HG03095 (cell line): ENCODE results near the gene TKTL2.

Source experiments
- ATAC-seq: cut with Tn5 transposase; IDR thresholded peaks from one replicate; pipeline ENCODE4 v1.9.1; 2021; ENCODE audit warnings: moderate library complexity; ENCODE audit not compliant: unreplicated experiment

Gene TKTL2

GRCh38 chr4:163473576-163473975 lies at the start of gene TKTL2:
Gene TKTL2 (minus strand): TSS chr4:163473754. CDS start chr4:163473734, 20 bp downstream.
- no peak for ATAC-seq

DNA sequence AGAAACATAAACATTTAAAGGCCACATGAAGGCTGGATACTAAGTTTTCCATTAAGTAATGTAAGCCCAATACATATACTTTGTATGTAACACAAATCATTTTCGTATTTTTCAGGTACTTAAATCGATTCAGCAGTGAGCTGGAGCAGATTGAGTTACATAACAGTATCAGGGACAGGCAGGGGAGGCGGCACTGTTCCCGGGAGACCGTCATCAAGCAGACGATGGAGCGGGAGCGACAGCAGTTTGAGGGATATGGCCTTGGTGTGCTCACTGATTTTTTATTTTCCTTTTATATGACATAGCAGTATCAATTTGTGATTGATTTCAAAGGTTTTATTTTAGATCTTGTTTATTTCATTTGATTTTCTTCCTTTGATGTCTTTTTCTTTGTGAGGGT lies 41.6 kb upstream of the TKTL2 start:
- ATAC-seq = no peak

- ATAC-seq = no peak
These were observed 31.8 kb upstream of the TKTL2 start for GRCh38 chr4:163505374-163505773.

- no peak for ATAC-seq
These were observed 27.0 kb upstream of the TKTL2 start for GRCh38 chr4:163500586-163500985.

GRCh38 chr4:163495900-163496299 lies 22.3 kb upstream of the TKTL2 start:
- no peak for ATAC-seq

DNA sequence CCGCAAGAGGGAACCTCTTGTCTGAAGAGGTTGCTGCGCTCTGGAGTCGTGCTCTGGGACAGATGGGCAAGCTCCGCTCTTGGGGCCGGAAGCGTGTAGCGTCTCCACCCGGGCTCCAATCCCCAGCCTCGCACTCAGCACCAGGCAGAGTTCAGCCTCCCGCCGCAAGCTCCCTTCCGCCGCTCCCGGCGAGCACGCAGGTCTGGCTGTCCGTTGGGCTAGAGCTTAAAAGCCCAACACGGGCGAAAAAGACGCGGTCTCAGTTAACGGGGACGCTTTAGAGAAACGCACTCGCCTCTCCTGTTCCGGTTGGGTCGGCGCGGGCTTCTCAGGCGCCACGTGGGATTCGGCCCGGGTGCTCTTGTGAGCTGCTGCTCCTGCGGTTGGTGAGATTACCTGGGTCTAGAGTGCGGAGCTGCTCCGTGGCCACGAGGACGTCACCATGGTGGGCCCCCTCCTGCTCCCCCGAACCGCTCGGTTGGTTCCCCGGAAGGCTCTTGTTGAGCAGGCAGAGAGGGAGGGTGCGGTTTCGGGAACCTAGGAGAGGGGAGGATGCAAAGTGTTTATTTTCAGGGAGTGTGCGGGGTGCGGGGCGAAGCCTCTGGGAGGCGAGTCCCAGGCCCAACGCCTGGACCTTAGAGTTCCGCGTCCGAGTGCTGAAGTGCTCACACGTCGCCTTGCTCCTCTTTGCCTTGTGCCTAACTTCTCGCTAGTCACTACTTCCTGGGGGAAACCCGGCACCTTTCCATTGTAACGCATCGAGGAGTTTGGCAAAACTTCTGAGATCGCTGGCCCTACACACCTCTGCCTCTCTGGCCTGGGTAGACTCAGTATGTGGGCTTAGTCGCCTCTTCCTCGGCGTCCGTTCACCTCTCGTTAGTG lies 21.0 kb upstream of the TKTL2 start, which contains the start of gene TMA16:
TMA16 (plus strand) TSS at position 331 of the 882 bp plus-strand sequence; CDS start at position 443, 112 bp downstream.
- ATAC-seq = peak; percentile 82

DNA sequence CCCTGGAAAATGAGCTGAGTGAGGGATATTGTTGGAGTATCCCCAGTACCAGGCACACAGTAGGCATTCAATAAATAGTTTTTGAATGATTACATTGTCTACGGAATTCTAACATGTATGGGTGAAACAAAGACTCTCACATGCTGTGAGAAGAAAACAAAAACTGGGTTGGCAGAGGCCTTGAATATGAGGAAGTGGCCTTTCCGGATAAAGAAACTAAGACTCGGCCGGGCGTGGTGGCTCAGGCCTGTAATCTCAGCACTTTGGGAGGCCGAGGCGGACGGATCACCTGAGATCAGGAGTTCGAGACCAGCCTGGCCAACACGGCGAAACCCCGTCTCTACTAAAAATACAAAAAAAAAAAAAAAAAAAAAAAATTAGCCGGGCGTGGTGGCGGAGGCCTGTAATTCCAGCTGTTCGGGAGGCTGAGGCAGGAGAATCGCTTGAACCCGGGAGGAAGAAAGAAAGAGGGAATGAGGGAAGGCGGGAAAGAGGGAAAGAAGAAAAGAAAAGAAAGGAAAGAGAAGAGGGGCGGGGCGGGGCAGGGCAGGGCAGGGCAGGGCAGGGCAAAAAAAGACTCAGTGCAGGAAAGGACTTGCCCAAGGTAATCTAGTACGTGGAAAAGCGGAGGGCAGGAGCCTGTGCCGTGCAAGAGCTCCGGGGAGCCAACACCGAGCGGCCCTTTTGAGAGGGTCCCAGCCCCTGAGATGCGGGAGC lies 20.2 kb upstream of the TKTL2 start:
- peak; percentile 24 for ATAC-seq

DNA sequence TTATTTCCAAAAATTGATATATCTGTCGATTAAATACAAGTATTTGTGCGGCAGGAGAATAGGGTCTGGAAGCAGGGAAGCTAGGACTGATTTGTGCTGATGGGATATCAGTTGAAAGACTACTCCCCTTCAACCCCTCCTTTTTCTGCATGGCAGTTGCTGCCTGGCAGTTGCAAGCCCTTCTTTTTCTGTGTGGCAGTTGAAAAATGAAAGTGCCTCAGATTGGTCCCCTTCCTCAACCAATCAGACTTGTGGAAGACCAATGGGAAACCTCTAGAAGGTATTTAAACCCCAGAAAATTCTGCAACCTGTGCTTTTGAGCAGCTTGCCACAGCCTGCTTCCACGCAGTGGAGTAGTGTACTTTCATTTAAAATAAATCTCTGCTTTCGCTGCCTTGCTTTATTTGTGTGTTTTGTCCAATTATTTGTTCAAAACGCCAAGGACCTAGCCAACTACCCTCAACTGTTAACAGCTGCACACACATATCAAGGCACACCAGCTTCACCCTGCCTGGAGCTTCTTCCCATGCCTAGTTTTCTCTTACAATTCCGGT lies 19.5 kb upstream of the TKTL2 start:
- ATAC-seq = no peak

GRCh38 chr4:163489929-163490328 lies 16.4 kb upstream of the TKTL2 start:
- no peak for ATAC-seq

DNA sequence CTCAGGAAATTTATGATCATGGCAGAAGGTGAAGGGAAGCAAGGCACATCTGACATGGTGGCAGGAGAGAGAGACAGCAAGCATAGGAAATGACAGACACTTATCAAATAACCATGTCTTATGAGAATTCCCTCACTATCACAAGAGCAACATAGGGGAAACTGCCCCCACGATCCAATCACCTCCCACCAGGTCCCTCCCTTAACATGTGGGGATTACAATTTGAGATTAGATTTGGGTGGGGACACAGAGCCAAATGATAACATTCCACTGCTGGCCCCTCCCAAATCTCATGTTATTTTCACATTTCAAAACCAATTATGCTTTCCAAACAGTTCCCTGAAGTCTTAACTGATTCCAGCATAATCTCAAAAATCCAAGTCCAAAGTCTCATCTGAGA lies 12.8 kb upstream of the TKTL2 start:
- no peak for ATAC-seq

GRCh38 chr4:163485589-163485988 lies 12.0 kb upstream of the TKTL2 start:
- ATAC-seq = no peak

DNA sequence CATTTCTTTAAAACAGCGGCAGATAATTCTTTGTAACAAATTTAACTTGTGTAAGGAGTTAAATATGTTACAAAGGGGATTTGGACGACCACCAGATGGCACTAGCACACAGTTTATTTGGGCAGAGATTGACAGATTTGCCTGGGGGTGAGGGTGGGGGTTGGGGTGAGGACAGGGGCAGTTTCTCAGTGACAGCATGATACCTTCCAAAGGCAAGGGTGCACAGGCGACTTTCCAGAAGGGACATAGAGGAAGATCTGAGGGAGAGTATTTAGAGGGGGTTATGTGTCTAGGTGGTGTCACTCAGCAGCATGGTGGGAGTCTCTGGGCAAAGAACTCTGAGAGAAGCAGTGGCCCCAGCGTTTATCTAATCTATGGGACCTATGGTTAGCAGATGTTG lies 11.4 kb upstream of the TKTL2 start:
- peak; percentile 39 for ATAC-seq

DNA sequence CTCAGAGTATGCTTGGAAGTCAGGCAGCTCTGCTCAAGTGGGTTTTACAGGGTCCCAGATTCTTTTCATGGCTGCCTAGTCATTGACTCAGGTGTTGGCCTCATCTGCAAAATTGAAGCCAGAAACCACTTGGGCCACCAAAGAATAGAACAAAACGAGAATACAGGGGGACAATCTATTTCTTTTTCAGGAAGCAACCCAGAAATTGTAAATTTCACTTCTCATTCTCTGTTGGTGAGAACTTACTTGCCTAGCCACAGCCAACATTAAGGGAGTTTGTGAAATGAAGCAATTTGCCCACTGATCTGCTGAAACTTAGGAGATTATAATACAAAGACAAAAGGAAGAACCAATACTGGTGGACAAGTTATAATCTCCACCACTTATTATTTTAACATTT lies 8.6 kb upstream of the TKTL2 start:
- peak; percentile 60 for ATAC-seq

- ATAC-seq = no peak
These were observed 3.3 kb upstream of the TKTL2 start for GRCh38 chr4:163476761-163477438.

- no peak for ATAC-seq
These were observed 473 bp upstream of the TKTL2 start for GRCh38 chr4:163474027-163474426.

- ATAC-seq = no peak
These were observed 424 bp downstream of the TKTL2 start for GRCh38 chr4:163473130-163473529.

DNA sequence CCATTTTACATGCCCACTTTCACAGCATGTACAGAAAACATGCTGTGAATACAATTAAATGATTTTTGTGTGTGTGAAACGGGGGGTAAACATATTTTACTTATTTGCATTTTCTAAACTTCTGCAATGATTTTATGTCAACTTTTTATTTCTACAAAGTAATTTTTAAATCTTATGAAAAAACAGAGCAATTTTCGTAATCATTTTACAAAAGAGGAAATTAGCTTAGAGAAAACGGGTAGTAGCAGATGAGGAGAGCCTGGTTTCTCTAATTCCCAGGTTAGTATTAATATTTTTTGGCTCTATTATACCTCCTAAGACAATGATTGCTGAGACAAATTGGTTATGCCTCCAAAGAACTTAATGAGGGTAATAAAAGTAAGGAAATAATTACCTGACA lies 3.2 kb downstream of the TKTL2 start:
- no peak for ATAC-seq

DNA sequence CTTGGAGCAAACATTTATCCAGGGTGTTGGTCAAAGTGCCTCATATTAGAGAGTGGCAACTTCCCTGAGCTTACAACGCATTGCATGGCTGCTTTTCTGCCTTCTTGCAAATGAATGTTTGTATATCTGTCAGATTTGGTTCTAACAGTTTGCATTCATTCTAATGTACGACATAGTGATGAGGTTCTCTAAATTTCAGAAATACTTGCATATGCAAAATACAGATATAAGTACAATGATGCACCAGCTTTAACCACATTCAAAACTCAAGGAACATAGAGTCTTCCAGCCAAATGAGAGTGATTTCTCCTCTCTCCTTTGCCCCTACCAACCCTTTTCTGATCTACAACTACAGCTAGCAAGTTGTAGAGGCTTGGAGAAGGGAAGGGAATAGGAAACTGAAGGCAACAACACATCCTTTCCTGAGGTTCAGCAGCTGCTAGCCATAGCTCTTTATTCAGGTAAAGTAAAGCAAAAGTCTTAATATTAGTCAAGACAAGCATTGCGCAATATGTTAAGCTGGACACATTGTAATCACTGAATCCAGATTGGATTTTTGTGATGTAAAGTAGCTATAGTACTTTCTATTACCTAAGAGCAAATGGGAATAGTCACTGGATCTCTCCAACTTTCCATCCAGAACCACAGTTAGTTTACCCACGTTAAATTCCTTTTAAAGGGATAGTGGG lies 6.3 kb downstream of the TKTL2 start:
- ATAC-seq = no peak

DNA sequence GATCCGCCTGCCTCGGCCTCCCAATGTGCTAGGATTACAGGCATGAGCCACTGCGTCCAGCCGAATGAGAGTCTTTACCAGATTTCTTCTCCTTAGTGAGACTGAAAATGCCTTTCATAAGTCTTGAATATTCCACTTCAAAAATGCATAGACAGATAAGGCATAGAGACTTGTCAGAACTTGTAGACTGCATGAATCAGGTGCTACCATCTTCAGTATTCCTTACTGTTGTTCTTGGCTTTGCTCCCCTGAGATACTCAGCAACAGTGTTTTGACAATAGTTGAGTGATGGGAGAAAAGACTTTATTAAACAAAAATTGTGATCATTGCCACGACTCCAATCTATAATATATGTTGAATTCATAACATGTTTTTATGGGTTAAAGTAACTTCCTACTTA lies 11.0 kb downstream of the TKTL2 start:
- no peak for ATAC-seq

DNA sequence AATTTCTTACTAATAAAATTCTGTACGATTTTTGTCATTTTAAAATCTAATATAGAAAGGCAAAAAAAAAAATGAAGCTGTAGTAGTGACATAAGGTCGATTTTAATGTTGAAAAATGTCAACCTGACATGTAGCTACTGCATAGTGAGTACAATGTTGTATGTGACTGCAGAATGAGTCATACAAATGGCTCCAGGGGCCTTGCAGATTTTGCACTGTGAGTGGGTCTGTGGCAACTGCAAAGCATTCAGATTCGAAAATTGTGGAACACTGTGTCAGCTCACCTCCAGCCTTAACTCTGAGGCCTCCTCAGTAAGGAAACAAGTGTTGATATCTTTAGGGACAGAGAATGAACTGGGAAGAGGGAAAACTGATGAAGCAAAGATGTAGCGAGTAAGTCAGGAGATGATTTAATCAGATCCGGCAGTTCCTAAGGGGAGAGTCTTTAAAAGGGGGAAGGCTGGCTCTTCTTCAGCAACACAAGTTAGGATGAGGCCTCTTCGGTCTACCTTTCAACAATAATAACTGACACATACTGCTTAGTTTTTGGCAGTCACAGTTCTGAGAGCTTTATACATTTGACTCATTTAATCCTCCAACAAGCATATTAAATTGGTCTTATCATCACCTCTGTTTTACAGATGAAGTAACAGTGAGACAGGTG lies 24.9 kb downstream of the TKTL2 start:
- no peak for ATAC-seq
